ENCODE measurements around the gene BTBD3.
A peak's percentile ranks its signal among the peaks of the same experiment; 100 is the strongest.

BTBD3 gene

GRCh38 chr20:11917663-11918062, at the start of gene BTBD3:
Gene BTBD3, plus strand, starts transcription at chr20:11917893. Its CDS starts 383 bp downstream, at chr20:11918276.
- DNase-seq: no peak

DNA sequence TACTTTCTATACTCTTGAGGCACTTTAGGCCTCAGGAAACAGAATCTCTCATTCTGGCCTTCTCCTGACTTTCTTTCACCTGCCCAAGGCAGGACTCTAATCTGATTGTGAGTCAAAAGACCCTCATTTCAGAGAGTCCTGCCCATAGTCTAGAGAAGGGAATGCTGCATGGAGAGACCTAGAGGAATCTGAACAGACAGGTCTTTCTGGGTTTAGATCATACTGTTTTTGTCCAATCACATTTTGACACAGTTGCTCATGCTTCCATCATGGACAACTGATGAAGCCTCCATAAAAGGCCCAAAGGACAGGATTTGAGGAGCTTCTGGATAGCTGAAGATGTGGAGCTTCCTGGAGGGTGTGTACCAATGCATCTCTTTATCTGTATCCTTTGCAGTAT, 48.1 kb upstream of the BTBD3 start:
- no peak for DNase-seq

- DNase-seq: no peak
Observed at GRCh38 chr20:11870411-11870810, 47.3 kb upstream of the BTBD3 start.

DNA sequence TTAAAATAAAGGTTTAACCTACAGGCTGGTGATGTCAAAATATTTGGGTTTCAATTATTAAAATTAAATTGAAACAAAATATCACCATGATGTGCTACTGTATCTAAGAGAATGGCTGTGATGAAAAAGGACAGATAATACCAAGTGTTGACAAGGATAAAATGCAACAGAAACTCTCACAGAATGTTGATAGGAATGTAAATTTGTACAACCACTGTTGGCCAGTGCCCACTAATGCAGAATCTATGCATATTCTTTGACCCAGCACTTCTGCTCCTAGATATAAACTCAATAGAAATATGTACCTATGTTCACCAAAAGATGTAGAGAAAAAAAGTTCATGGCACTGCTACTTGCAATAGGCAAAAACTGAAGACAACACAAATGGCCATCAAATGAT, 41.1 kb upstream of the BTBD3 start:
- no peak for DNase-seq

DNA sequence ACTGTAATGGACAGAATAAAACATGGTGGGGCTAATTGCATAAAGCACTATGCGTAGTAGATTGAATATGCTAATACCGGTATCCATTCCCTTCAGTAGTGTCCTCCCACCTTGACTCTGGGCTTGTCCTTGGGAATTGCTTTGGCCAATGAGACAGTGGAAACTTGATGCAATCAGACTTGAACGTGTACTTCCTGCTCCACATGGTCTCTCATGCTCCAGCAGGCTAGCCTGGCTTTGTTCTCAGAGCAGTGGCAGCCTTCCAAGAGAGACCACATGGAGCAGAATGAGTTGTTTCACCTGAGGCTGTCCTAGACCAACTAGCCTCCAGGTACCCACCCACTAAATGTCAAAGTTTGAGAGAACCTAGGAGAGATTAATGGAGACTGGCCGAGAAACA, 37.0 kb upstream of the BTBD3 start:
- DNase-seq: no peak

- no peak for DNase-seq
Observed at GRCh38 chr20:11881449-11881848, 36.2 kb upstream of the BTBD3 start.

- DNase-seq: no peak
Observed at GRCh38 chr20:11882651-11883050, 35.0 kb upstream of the BTBD3 start.

GRCh38 chr20:11888648-11889047, 29.0 kb upstream of the BTBD3 start:
- no peak for DNase-seq

GRCh38 chr20:11890331-11891076, 27.2 kb upstream of the BTBD3 start:
- peak; percentile 2 to 12 for DNase-seq

DNA sequence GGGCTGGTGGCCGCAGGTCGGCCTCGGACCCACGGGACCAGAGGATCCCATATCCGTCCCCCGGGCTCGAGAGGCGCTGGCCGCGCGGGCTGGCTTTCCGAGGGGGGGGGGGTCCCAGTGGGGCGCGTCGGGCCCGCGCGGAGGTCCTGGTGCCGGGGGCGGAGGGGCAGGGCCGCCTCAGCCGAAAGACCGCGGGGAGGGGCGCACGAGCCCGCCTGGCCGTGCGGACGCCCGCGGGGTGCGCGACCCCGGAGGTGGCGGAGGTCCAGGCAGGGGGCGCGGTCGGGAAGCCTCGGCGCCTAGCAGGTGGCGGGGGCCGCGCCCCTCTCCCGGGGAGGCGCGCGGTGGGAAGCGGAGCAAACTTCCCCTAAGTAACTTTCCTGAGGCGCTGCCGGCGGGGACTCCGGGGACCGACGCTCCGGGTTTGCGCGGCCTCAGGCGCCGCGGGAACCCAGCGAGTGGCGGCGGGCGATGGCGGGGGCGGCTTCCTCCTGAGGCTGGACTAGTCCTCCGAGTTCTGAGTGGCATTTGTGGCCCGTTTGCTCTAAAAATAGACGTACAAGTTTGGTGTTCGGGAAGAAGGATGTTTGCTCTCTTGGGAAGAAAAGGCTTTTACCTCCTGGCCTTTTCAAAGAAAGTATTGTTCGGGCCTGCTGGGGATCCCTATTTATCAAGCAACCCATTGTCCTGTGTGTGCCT, 26.5 kb upstream of the BTBD3 start:
- no peak for DNase-seq

DNA sequence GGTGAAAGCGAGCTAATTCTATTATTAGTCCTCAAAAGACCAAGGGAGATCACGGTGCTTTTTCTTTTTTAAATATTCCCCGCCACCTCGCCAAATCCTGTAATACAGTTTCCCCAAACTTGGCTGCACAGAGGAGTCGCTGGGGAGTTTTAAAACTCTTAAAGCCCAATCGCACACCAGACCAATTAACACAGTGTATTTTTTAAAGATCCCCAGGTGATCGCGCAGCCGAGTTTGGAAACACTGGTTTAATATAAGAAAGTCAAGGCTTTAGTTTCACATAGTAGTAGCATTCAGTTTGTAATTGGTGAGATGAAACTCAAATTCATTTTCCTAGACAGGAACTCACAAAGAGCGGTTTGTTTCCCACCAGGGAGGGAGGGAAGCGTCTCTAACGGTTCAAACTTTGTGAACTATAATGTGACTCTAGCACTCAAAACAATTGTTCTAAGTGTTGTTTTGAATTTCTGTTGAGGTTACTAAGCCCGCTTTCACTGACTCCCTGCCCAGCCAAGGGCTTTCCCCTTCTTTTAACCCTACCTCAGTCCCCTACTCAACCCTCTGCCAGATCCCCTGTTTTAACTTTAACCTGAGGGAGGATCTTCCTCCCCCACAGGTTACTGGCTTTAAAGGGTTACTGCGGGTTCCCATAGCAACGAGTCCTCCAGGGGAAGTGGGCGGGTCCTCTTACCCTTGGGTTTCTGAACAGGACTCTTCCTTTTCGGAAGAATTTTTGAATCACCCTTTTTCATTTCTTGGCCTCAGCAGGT, 25.7 kb upstream of the BTBD3 start:
- DNase-seq: peak in 1 of 2 experiments; percentile 9

DNA sequence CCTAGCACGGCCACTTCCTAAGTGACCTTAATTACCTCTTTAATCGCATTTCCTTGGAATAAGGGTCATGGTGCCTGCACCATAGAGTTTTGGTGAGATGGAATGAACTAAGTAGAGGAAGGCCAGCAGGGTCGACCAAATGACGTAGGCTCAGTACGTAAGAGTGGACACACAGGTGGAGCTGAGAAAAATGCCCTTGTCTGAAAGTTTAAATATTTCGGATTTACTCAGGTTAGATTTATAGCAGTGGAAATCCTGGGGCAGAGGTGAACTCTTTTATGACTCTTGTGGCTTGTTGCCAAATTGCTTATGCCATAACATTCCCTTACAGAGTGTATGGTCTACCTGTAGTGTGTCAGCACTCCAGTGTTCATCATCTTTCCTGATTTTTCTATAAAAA, 23.6 kb upstream of the BTBD3 start:
- DNase-seq: no peak

GRCh38 chr20:11895861-11896387, 21.8 kb upstream of the BTBD3 start:
- DNase-seq: no peak

GRCh38 chr20:11901127-11901526, 16.6 kb upstream of the BTBD3 start:
- DNase-seq: no peak

DNA sequence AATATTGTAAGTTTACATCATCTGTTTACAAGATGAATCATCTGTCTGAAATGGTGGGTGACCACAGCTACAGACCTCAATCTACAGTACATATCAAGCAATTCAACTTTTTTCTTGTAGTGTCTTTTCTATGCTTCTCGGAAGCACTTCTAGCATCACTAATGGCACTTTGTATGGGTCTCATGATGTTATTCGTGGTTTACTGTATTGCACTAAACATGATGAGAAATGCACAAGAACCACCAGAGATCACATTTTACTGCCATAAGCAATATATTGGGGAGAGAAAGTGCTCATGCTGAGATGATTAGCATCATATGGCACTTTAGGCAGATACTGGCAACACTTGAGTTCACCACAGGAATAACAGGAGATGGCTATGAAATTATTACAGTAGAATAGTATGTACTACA, 15.4 kb upstream of the BTBD3 start:
- DNase-seq: no peak

DNA sequence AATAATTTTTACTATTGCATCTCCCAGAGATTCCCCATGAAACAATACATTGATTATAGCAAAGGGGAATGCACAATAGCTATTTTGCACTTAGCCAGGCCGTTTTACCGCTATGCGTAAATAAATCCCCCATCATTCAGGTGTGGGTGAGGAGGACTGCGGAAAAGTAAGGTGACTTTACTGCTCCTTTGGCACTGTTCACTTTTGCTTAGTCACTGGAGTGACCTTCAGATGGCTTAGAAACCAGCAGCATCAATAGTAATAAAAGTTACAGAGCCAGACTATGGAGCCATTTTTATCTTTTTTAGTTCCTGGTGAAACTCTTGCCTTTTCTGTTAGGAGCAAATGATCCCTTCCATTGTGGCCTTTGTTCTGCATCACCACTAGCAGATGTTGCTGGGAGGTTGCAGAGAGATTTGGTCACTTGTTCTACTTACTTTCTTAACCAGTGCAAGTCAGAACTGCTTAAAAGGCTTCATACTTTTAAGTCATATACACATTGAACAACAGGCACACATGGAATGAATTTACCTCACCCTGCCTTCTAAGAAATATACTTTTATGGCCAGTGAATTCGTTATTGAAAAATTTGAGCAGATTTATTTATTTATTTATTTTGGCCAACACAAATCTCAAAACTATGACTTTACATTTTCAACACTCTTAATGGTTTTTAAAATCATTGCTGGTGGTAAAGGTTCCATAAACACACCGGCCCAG, 12.1 kb upstream of the BTBD3 start:
- no peak for DNase-seq

DNA sequence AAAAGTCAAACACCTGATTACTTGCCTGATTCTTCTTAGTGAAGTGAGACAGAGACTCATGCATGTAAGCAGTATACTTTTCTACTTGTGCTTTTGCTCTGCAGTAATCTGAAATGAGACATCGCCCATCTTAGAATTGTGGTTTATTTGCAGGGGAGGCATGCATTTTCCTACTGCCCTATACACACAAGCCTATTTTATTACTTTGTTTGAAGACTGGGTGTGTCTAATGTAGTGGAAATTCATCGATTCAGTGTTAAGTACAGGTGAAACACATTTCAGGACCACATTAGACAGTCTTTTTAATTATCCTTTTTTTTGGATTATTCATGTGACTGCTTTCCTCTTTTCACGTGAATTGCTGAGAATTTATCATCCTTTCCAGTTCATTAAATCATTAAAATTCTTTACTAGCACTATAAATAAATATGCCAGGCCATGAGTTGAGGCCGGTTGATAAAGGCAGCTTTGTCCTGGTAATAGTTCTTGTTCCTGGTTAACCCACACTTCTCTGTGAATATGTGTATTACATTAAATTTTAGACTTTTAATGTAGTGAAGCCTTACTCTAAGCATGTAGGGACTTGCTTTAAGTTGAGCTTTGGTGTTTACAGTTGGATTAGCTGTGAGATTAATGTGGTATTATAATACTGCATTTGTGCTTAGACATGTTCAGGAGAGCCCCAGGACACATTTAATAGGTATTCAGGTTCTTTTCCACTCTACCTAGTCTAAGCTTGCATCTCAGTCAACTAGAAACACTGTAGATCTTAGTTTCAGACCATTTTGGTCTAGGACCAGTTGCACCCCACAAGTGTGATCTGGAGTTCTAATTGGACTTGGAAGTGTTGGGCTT, 10.8 kb upstream of the BTBD3 start:
- DNase-seq: no peak

- DNase-seq: no peak
Observed at GRCh38 chr20:11907621-11908020, 10.1 kb upstream of the BTBD3 start.

GRCh38 chr20:11912013-11912658, 5.6 kb upstream of the BTBD3 start:
- DNase-seq: no peak

DNA sequence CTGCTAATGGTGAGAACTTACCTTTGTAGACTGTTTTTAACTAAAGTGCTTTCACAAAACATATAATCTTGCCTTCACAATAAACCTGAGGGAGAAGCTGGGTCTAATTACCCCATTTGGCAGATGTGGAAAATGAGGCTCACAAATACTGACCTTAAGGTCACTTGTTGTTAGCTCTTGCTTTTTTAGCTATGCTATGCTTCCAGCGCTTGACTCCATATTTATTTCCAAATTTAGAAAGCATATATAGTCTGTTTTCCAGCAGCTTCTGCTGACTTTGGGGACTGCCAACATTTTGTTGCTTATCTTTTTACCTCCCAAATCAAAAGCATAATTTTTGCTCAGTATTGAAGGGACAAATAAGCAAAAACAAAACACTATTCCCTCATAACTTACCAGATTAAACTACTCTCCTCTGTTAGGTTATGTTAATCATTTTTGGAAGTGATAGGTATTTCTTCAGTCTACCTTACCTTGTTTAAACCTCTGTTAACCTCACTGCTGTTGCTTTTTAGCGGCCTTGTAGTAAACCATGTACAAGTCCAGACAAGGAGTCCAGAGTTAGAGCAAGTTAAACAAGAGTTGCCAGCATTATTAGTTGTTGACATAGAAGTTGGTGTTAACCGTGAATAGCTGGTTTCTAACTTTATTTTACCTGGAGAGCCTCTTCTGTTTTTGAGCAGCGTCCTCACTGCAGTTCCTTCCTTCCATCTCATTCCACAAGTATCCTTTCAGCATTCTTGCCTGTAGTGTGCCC, 4.9 kb upstream of the BTBD3 start:
- DNase-seq: no peak
